GM18951 (cell line): ENCODE results near the gene DMKN.

Experiments used
- POLR2A ChIP-seq: IDR thresholded peaks from 4 replicates; pipeline ENCODE4 v1.6.1; 2011; ENCODE audit warnings: mild to moderate bottlenecking; ENCODE audit not compliant: insufficient read length, insufficient read depth; ENCODE audit errors: extremely low read depth
- in situ Hi-C: fragments of 300-500 bp; cut with MboI; formaldehyde crosslinking; loops from one replicate; pipeline ENCODE4 v1.12.0; 2022; ENCODE audit warnings: low sequenced_read_pairs, mixed read lengths, inconsistent platforms; ENCODE audit not compliant: unreplicated experiment

DMKN gene

GRCh38 chr19:35543280-35544109 is 30.0 kb upstream of the DMKN start:
- in situ Hi-C loops: no loop called here
- TF ChIP-seq POLR2A: no peak

GRCh38 chr19:35542209-35542608 is 28.8 kb upstream of the DMKN start:
- no peak for TF ChIP-seq POLR2A
- in situ Hi-C loops: no loop called here

- no peak for TF ChIP-seq POLR2A
- in situ Hi-C loops: no loop called here
Measured at GRCh38 chr19:35540356-35540927, 27.0 kb upstream of the DMKN start.

- in situ Hi-C loops: no loop called here
- no peak for TF ChIP-seq POLR2A
Measured at GRCh38 chr19:35539850-35540249, 26.4 kb upstream of the DMKN start.

- no peak for TF ChIP-seq POLR2A
- in situ Hi-C loops: no loop called here
Measured at GRCh38 chr19:35539314-35539713, 25.9 kb upstream of the DMKN start.

- TF ChIP-seq POLR2A: no peak
- in situ Hi-C loops: no loop called here
Measured at GRCh38 chr19:35534803-35535480, 21.5 kb upstream of the DMKN start.

- in situ Hi-C loops: no loop called here
- TF ChIP-seq POLR2A: no peak
Measured at GRCh38 chr19:35533822-35534392, 20.5 kb upstream of the DMKN start.

- TF ChIP-seq POLR2A: no peak
- in situ Hi-C loops: no loop called here
Measured at GRCh38 chr19:35533201-35533821, 19.9 kb upstream of the DMKN start, which contains the start of gene GAPDHS. Gene GAPDHS, plus strand, starts transcription at chr19:35533456. Its CDS starts 72 bp downstream, at chr19:35533528.

GRCh38 chr19:35531291-35531690 is 17.8 kb upstream of the DMKN start:
- no peak for TF ChIP-seq POLR2A
- in situ Hi-C loops: no loop called here

GRCh38 chr19:35529241-35530218 is 16.1 kb upstream of the DMKN start:
- TF ChIP-seq POLR2A: no peak
- in situ Hi-C loops: no loop called here

GRCh38 chr19:35528218-35529038 is 15.0 kb upstream of the DMKN start, which contains the start of gene SBSN:
Gene SBSN, minus strand, starts transcription at chr19:35528311. Its CDS starts 30 bp downstream, at chr19:35528281.
- in situ Hi-C loops: no loop called here
- TF ChIP-seq POLR2A: no peak
